ENCODE measurements around the gene FRMD4A. TPM values are rescaled to one million over a fixed set of nuclear protein-coding genes. Genes with fewer than 3 reads are reported as not detected.

The FRMD4A gene
- total and polyA plus RNA-seq, 10 of the 15 experiments (the other 5 are each of a cell fraction or from before 2014, with no cell fraction given), result 17.8 to 75.2 (median 39.1) TPM

GRCh38 chr10:14294347-14295059 lies 36.2 kb downstream of the FRMD4A start:
- no peak overlapping the region for H2AFZ ChIP-seq (ENCODE audit: control insufficient read depth, low read depth, low read length)

More at GRCh38 chr10:14294347-14295059, 36.2 kb downstream of the FRMD4A start:
- in situ Hi-C loops (cut with MboI) (no loop called here), intact Hi-C loops (cut with micrococcal nuclease; ENCODE audit: unreplicated experiment) (no loop called here)
- ChIA-PET RAD21 (ENCODE audit: unreplicated experiment) (no interaction called here), POLR2A (no interaction called here), SMC1A (ENCODE audit: uncharacterized antibody, unreplicated experiment) (no interaction called here), CTCF (no interaction called here)
- no peaks in the 10 kb centered on the region for H3K36me3 ChIP-seq (ENCODE audit: control insufficient read depth in 2 of 2, insufficient read depth in 2 of 2, low read length in 1 of 2)
- ATAC-seq, result no peak
- H3K4me1 ChIP-seq (ENCODE audit: control insufficient read depth, insufficient read depth, low read length), result no peaks in the 10 kb centered on the region
- 36% methylated on average over 14 of the region's 14 CpGs for WGBS (ENCODE audit: insufficient coverage, insufficient replicate concordance, low lambda C conversion rate, missing lambda C conversion rate)
- H3K27ac ChIP-seq (ENCODE audit: control insufficient read depth, insufficient read depth), result no peak overlapping the region
- H3K4me3 ChIP-seq, result no peak overlapping the region
- no peaks in the 10 kb centered on the region; the same call in 2 of the 3 replicates for H3K9me3 ChIP-seq (replicated peaks; ENCODE audit: control insufficient read depth, insufficient read depth, low read length)
- no peaks in the 10 kb centered on the region for H3K79me2 ChIP-seq (ENCODE audit: control insufficient read depth, insufficient read depth, low read length)
- H4K20me1 ChIP-seq (ENCODE audit: control insufficient read depth, insufficient read depth), result no peaks in the 10 kb centered on the region
- DNase-seq (ENCODE audit: low read depth, low spot score), result no peak
- H3K27me3 ChIP-seq (replicated peaks in 1 of 2; ENCODE audit: control insufficient read depth in 2 of 2, insufficient read depth in 2 of 2, low read length in 1 of 2), result peaks cover 0 to 4% of the 10 kb centered on the region in 2 experiments; a peak in 1 of 4 replicates
- FAIRE-seq, result no peak
- BruUV-seq (replicated peaks), result no TSS peak
- no peak overlapping the region for H3K9ac ChIP-seq (ENCODE audit: control insufficient read depth, insufficient read depth, low read length)
- H3K4me2 ChIP-seq (ENCODE audit: control insufficient read depth, insufficient read depth), result no peak overlapping the region
- TF ChIP-seq ATF2 (IDR thresholded peaks at IDR 0.05; ENCODE audit: low read length) (no peak), SIX5 (IDR thresholded peaks at IDR 0.05; ENCODE audit: low read depth, low read length, severe bottlenecking) (no peak), SMC3 (IDR thresholded peaks at IDR 0.05; ENCODE audit: borderline replicate concordance, low read length) (no peak), ETV6 (conservative IDR thresholded peaks at IDR 0.05 in 1 of 2, IDR thresholded peaks at IDR 0.05 in 1 of 2; ENCODE audit: borderline replicate concordance in 1 of 2, low read depth in 1 of 2) (no peak), ZNF384 (IDR thresholded peaks at IDR 0.05; ENCODE audit: borderline replicate concordance, low read depth, low read length) (no peak)

Data from GM12878 (cell line).